Skin epidermis (tissue), 12 donors: ENCODE results near the gene ADGRG3.
"Not testable (repeated sequence)": the region's sequence is repeated elsewhere in the genome, so short reads cannot be mapped to it uniquely, and the experiment has no call there.

ENCODE experiments used
- H3K27ac ChIP-seq, 21 experiments: fragments of 200-600 bp; sonication (generic) in 11 of 21; one replicate each; pipeline ENCODE4 v1.5.0; 2020; ENCODE audit warnings: mild to moderate bottlenecking in 3 of 21, inconsistent platforms in 2 of 21, moderate library complexity in 2 of 21
- H3K4me3 ChIP-seq, 7 experiments: fragments of 200-600 bp; sonication (generic) in 2 of 7; one replicate each; pipeline ENCODE4 v1.5.0; 2020; ENCODE audit warnings: inconsistent platforms in 2 of 7, mild to moderate bottlenecking in 2 of 7, moderate library complexity in 1 of 7

The ADGRG3 gene

DNA sequence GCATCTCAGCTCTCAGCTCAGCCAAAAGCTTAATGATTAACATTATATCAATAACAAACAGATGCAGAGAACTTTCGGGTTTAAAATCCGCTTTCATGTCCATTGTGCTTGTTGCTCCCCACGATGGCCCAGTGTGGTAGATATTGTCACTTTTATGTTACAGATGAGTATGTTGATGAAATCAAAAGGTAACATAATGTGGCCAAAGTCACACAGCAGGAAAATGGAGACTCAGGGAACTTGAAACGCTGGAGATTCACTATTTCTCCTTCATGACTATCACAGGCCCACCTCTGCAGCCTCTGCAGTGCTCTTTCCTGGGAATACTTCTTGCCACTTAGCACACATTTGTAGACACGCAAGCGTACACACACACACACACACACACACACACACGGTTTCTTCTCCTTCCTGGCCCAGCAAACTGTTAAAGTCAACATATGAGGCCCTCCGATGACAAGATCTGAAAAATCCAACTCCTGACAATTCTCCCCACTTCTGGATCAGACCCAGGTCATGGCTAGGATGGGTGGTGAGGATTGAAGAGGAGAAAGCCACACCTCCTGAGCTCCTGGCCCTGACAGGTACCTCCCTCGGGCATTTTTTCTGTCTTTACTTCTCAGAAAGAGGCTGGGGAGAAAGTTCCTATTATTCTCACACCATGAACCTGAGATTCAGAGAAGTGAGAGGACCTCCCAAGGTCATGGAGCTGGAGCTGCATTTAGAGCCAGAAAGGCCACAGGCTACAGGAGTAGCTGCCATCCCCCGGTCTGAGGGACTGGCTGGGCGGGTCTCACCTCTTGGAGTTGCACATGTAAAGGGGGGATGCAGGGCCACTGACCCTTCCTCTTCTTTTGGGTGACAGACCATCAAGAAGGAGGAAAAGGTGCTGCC, 36.2 kb downstream of the ADGRG3 start:
- no peak overlapping the region for H3K27ac ChIP-seq
- H3K4me3 ChIP-seq: no peak overlapping the region

DNA sequence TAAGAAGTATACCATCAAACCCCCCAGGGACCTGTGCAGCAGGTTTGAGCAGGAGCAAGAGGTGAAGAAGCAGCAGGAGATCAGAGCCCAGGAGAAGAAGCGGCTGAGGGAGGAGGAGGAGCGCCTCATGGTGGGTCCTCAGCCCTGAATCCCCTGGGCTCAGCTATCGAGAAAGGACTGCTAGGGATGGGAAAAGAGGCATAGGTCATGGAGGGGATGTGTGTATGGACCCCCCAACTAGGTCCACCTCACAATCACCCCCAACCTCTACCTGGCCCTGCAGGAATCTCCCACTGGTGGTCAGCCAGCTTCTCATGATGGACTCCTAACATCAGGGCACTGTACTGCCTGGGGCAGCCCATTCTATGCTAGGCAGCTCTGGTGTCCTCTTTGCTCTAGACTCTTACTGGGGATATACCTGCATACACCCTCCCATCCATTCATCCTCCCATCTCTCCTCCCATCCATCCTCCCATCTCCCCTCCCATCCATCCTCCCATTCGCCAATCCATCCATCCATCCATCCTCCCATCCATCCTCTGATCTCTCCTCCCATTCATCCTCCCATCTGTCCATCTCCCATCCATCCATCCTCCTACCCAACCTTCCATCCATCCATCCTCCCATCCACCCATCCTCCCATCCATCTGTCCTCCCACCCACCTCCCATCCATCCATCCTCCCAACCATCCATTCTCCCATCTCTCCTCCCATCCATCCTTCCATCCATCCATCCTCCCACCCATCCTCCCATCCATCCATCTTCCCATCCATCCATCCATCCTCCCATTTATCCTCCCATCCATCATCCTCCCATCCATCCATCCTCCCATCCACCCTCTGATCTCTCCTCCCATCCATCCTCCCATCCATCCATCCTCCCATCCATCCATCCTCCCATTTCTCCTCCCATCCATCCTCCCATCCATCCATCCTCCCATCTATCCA, 37.1 kb downstream of the ADGRG3 start:
- Histone ChIP-seq H3K4me3 (no peak overlapping the region), H3K27ac (no peak overlapping the region)

GRCh38 chr16:57706717-57707116, 38.6 kb downstream of the ADGRG3 start:
- Histone ChIP-seq H3K4me3 (no peak overlapping the region), H3K27ac (no peak overlapping the region)

- Histone ChIP-seq H3K4me3 (no peak overlapping the region), H3K27ac (no peak overlapping the region)
These were observed 39.2 kb downstream of the ADGRG3 start for GRCh38 chr16:57707331-57707730.

GRCh38 chr16:57708168-57708567, 40.1 kb downstream of the ADGRG3 start:
- H3K27ac ChIP-seq: no peak overlapping the region
- no peak overlapping the region for H3K4me3 ChIP-seq

DNA sequence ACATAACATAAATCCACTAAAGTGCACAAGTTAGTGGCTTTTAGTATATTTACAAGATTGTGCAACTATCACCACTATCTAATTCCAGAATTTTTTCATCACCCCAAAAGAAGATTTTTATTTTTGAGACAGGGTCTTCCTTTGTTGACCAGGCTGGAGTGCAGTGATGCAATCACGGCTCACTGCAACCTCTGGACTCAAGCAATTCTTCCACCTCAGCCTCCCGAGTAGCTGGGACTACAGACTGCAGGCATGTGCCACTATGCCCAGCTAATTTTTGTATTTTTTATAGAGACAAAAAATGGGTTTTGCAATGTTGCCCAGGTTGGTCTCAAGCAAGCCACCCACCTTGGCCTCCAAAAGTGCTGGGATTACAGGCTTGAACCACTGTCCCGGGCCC, 41.6 kb downstream of the ADGRG3 start:
- H3K27ac ChIP-seq: no peak overlapping the region
- no peak overlapping the region for H3K4me3 ChIP-seq

DNA sequence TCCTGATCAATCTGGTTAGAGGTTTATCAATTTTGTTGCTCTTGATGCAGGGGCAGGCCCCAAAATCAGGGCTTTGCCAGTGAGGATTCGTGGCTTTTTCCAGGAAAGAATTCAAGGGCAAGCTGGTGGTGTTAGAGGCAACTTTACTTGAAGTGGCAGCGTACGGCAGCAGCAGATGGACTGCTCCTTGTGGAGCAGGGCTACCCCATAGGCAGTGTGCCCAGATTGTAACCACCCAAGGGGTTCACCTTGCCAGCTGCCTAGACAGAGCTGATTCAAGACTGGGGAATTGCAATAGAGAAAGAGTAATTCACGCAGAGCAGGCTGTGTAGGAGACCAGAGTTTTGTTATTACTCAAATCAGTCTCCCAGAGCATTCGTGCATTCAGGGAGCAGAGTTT, 43.2 kb downstream of the ADGRG3 start:
- Histone ChIP-seq H3K27ac (no peak overlapping the region), H3K4me3 (no peak overlapping the region)

DNA sequence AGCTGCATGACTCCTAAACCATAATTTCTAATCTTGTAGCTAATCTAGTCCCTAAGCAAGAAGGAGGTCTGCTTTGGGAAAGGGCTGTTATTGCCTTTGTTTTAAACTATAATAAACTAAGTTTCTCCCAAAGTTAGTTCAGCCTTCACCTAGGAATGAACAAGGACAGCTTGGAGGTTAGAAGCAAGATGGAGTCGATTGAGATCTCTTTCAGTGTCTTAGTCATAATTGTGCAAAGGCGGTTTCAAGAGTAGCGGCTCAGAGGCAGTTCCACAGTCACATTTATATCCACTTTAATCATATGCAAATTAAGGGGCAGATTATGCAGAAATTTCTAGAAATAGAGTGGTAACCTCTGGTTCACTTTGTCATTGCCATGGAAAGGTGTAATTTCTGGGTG, 43.9 kb downstream of the ADGRG3 start:
- no peak overlapping the region for H3K27ac ChIP-seq
- no peak overlapping the region for H3K4me3 ChIP-seq

DNA sequence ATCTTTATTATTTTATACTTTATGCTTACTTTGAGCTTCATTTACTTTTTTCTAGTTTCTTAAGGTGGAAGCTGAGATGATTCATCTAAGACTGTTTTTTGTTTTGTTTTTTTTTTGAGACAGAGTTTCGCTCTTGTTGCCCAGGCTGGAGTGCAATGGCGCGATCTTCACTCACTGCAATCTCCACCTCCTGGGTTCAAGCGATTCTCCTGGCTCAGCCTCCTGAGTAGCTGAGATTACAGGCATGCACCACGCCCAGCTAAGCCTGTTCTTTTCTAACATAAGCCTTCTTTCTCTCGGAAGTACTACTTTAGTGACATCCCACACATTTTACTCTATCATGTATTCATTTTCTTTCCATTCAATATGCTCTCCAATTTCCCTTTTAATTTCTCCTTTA, 44.5 kb downstream of the ADGRG3 start:
- H3K4me3 ChIP-seq, H3K27ac ChIP-seq: not testable (repeated sequence)

GRCh38 chr16:57713596-57713995, 45.5 kb downstream of the ADGRG3 start:
- no peak overlapping the region for H3K27ac ChIP-seq
- no peak overlapping the region for H3K4me3 ChIP-seq

DNA sequence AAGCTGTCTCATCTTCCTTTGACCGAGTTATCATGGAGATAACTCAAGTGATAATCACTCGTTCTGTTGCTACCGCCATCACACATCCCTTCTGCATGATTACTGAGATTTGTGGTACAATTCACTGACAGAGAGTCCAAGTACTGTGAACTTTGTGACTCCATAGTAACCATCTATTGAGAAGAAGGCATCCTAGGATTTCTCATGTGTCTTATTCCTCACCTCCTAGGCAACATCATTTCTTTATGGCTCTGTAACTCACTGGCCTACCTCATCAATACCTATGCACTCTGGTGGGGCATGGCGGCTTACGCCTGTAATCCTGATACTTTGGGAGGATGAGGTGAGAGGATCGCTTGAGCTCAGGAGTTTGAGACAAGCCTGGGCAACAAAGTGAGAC, 45.9 kb downstream of the ADGRG3 start:
- H3K27ac ChIP-seq: no peak overlapping the region
- no peak overlapping the region for H3K4me3 ChIP-seq

- Histone ChIP-seq H3K4me3 (no peak overlapping the region), H3K27ac (no peak overlapping the region)
These were observed 52.1 kb downstream of the ADGRG3 start for GRCh38 chr16:57720142-57720575.

- H3K4me3 ChIP-seq: no peak overlapping the region
These were observed 53.5 kb downstream of the ADGRG3 start for GRCh38 chr16:57721356-57722209.

GRCh38 chr16:57722210-57722499, 54.0 kb downstream of the ADGRG3 start:
- Histone ChIP-seq H3K4me3 (no peak overlapping the region), H3K27ac (no peak overlapping the region)

More at GRCh38 chr16:57721356-57722209, 53.5 kb downstream of the ADGRG3 start:
- no peak overlapping the region for H3K27ac ChIP-seq

- Histone ChIP-seq H3K27ac (no peak overlapping the region), H3K4me3 (no peak overlapping the region)
These were observed 54.5 kb downstream of the ADGRG3 start for GRCh38 chr16:57722651-57723050.

DNA sequence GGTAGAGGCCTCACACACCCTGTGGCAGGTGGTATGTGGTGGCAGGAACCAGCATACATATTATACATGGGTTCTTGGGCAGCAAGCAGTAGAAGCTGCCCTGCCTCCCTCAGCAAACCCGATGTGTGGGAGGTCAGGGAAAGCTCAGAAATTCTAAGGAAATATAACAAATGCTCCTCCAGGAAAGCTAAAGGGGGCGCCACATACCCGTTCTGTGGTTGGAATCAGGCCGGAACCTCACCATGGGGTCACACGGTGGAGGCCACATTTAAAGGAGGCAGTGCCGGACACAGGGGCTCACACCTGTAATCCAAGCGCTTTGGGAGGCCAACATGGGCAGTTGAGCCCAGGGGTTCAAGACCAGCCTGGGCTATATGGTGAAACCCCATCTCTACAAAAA, 55.1 kb downstream of the ADGRG3 start:
- no peak overlapping the region for H3K4me3 ChIP-seq
- H3K27ac ChIP-seq: no peak overlapping the region

- H3K4me3 ChIP-seq: no peak overlapping the region
- H3K27ac ChIP-seq: no peak overlapping the region
These were observed 56.4 kb downstream of the ADGRG3 start for GRCh38 chr16:57724531-57724930.

DNA sequence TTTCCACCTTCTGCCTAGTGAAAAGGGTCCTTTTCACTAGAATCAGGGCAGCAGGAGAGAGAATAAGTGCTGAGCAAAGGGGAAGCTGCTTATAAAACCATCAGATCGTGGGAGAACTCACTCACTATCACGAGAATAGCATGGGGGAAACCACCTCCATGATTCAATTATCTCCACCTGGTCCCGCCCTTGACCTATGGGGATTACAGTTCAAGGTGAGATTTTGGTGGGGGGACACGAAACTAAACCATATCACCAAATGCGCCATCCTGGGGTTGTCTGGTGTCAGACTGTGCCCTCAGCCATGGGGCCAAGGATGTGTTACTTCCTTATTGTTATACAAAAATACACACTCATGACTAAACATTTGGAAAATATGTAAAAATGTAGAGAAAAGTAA, 57.0 kb downstream of the ADGRG3 start:
- Histone ChIP-seq H3K27ac (no peak overlapping the region), H3K4me3 (no peak overlapping the region)

GRCh38 chr16:57725554-57725953, 57.4 kb downstream of the ADGRG3 start:
- Histone ChIP-seq H3K4me3 (no peak overlapping the region), H3K27ac (no peak overlapping the region)

DNA sequence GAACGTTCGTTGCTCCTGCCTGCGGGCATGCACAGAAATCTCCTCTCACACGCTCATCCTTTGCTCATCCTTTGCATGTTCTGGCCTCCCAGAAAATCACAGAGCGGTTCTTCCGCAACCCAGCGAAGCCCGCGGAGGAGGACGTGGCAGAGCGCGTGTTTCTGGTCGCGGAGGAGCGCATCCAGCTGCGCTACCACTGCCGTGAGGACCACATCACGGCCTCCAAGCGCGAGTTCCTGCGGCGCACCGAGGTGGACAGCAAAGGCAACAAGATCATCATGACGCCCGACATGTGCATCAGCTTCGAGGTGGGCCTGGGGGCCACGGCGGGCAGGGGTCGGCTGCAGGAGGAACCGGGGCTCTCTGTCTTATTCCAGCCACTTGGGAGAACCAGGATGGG, 57.9 kb downstream of the ADGRG3 start:
- H3K27ac ChIP-seq: no peak overlapping the region
- H3K4me3 ChIP-seq: no peak overlapping the region
